Sigmoid colon (tissue), 7 donors: ENCODE measurements around the gene MRPL28. TPM values are rescaled to one million over a fixed set of nuclear protein-coding genes. Genes with fewer than 3 reads are reported as not detected.
"Not testable (repeated sequence)": the region's sequence is repeated elsewhere in the genome, so short reads cannot be mapped to it uniquely, and the experiment has no call there.

Source experiments
- DNase-seq: peaks from one replicate; pipeline ENCODE4 v3.0.0-alpha.2; 2019
- H3K27ac ChIP-seq, 4 donors: fragments of 200-600 bp; sonication (generic); one replicate each; pipeline ENCODE4 v1.5.1; 2016 to 2019; ENCODE audit warnings: mild to moderate bottlenecking in 1 of 4
- H3K27me3 ChIP-seq, 3 donors: fragments of 200-600 bp; sonication (generic); one replicate each; pipeline ENCODE4 v1.5.1; 2019; ENCODE audit warnings: mild to moderate bottlenecking in 1 of 3
- H3K36me3 ChIP-seq, 4 donors: fragments of 200-600 bp; sonication (generic); one replicate each; pipeline ENCODE4 v1.5.1; 2016 to 2019
- H3K4me1 ChIP-seq, 4 donors: fragments of 200-600 bp; sonication (generic); one replicate each; pipeline ENCODE4 v1.5.1; 2017 to 2019
- H3K4me3 ChIP-seq, 4 donors: fragments of 200-600 bp; sonication (generic); one replicate each; pipeline ENCODE4 v1.5.1; 2017 to 2019; ENCODE audit warnings: mild to moderate bottlenecking in 2 of 4, moderate library complexity in 1 of 4
- H3K9me3 ChIP-seq, 4 donors: fragments of 200-600 bp in 3 of 4; sonication (generic) in 3 of 4; one replicate each; pipeline versions ENCODE4 v1.5.1 to v1.6.1; 2013 to 2019
- CTCF ChIP-seq, 4 experiments: fragments of 450-650 bp in 3 of 4; fragments of 200-600 bp in 1 of 4; IDR thresholded peaks; one replicate each; pipeline ENCODE4 v1.5.1; 2016 to 2019; ENCODE audit warnings: antibody characterized with exemption in 4 of 4, mild to moderate bottlenecking in 3 of 4, moderate library complexity in 2 of 4
- EP300 ChIP-seq, 4 donors: sonication (generic); formaldehyde crosslinking; IDR thresholded peaks; one replicate each; pipeline ENCODE4 v1.6.1; 2017; ENCODE audit warnings: antibody characterized with exemption in 4 of 4
- POLR2A ChIP-seq, 2 donors: fragments of 450-650 bp; IDR thresholded peaks; one replicate each; pipeline ENCODE4 v1.6.1; 2016; ENCODE audit warnings: antibody characterized with exemption in 2 of 2, mild to moderate bottlenecking in 2 of 2, moderate library complexity in 2 of 2
- POLR2AphosphoS5 ChIP-seq, 4 donors: sonication (generic); formaldehyde crosslinking; IDR thresholded peaks; one replicate each; pipeline ENCODE4 v1.6.1; 2017; ENCODE audit warnings: antibody characterized with exemption in 4 of 4
- WGBS, 2 donors: extraction: QIAGEN DNeasy Blood & Tissue Kit; methylation state at CpG; one replicate each; pipeline ENCODE4 v1.1.7; 2013; 5-methylcytosine and 5-hydroxymethylcytosine counted together
- intact Hi-C: fragments of 100-400 bp; cut with DNase I; formaldehyde crosslinking; loops from one replicate; pipeline ENCODE4 v1.15.1; 2023
- polyA plus RNA-seq, 3 donors: library from polyadenylated mRNA; stranded (reverse); fragments of 200-250 nt; gene quantifications; one replicate each; pipeline ENCODE4 v1.2.3, GENCODE V29; 2013
- total RNA-seq, 4 donors: library from RNA; depleted of rRNA; stranded (reverse); fragments of >200 nt; gene quantifications; one replicate each; pipeline ENCODE4 v1.1.0, GENCODE V29; 2016
- donor health status: healthy with polysubstance abuse.
- donor health status: Bipolar disorder and iron deficiency.
- donor health status: healthy.

MRPL28 gene
- total and polyA plus RNA-seq, 7 donors = 49.6 to 95.9 (median 74.5) TPM

DNA sequence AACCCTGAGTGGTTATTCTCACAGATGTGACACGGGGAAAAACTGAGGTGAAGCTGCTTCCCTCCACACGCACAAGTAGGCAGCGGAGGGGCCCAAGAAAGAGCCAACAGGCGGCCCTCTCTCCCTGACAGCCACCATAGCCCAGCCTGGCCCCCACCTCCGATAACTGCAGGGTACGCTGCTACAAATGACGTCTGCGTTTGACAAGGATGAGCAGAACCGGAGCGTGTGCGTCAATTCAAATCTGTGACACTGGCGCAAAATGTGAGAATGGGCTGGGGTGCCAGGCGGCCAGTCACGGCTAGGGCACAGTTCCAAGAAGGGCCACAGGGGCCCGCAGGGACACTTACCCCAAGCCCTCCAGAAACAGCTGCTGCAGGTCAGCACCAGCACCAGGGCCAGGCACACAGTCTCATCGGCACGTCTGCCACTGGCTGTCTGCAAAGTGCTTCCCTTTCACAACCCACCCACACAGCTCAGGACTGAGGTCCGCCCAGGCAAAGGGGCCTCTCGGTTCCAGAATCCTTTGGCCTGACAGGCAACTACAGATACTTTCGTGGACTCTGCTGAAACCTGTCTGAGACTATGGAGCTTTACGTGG, 32.3 kb downstream of the MRPL28 start:
- no peak overlapping the region for H3K27ac ChIP-seq
- WGBS, 2 donors = 83 to 87% methylated on average over 21 of the region's 21 CpGs
- peaks cover 0 to 7% (median 0%) of the 10 kb centered on the region in 4 donors for H3K4me1 ChIP-seq
- no peaks in the 10 kb centered on the region for H3K9me3 ChIP-seq
- TF ChIP-seq EP300 (IDR thresholded peaks at IDR 0.05) (no peak), POLR2AphosphoS5 (IDR thresholded peaks at IDR 0.05) (no peak), POLR2A (IDR thresholded peaks at IDR 0.05) (no peak), CTCF (IDR thresholded peaks at IDR 0.05) (no peak)
- no peak for DNase-seq
- H3K27me3 ChIP-seq = no peaks in the 10 kb centered on the region
- H3K36me3 ChIP-seq = peaks cover 0 to 4% (median 0%) of the 10 kb centered on the region in 4 donors
- intact Hi-C loops = no loop called here
- no peak overlapping the region for H3K4me3 ChIP-seq

DNA sequence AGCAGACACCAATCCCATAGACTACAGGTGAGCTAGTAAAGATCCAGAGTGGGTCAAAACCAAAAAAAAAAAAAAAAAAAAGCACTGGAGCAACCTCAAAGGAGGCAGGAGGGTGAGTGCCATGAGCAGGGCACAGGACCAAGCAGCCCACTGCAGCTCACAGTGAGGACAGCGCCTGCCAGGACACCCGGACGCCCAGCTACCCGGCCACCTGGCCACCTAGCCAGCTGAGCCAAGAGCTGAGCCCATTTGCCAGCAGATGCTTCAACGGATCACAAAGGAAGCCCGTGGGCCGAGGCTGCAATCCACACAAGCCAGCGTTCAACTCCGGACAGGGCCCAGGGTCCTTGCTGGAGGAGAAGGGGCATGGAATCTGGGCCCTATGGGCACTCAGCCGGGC, 32.9 kb downstream of the MRPL28 start:
- no peak for TF ChIP-seq POLR2A (IDR thresholded peaks at IDR 0.05)
- TF ChIP-seq CTCF (IDR thresholded peaks at IDR 0.05) = no peak
- no peak for TF ChIP-seq POLR2AphosphoS5 (IDR thresholded peaks at IDR 0.05)
- TF ChIP-seq EP300 (IDR thresholded peaks at IDR 0.05) = no peak
- H3K36me3 ChIP-seq = peaks cover 0 to 4% (median 0%) of the 10 kb centered on the region in 4 donors
- H3K27ac ChIP-seq = no peak overlapping the region
- no peak for DNase-seq
- intact Hi-C loops = no loop called here
- H3K9me3 ChIP-seq = no peaks in the 10 kb centered on the region
- 70 to 88% methylated on average over 10 of the region's 10 CpGs for WGBS, 2 donors
- H3K27me3 ChIP-seq = no peaks in the 10 kb centered on the region
- H3K4me1 ChIP-seq = peaks cover 0 to 7% (median 0%) of the 10 kb centered on the region in 4 donors
- H3K4me3 ChIP-seq = no peak overlapping the region

- 80 to 92% methylated on average over 11 of the region's 11 CpGs for WGBS, 2 donors
- Histone ChIP-seq H3K4me1 (peaks cover 0 to 7% (median 3%) of the 10 kb centered on the region in 4 donors), H3K27ac (no peak overlapping the region), H3K27me3 (no peaks in the 10 kb centered on the region), H3K36me3 (peaks cover 0 to 2% (median 0%) of the 10 kb centered on the region in 4 donors), H3K9me3 (no peaks in the 10 kb centered on the region), H3K4me3 (no peak overlapping the region)
- TF ChIP-seq CTCF (IDR thresholded peaks at IDR 0.05) = no peak
- no peak for TF ChIP-seq POLR2A (IDR thresholded peaks at IDR 0.05)
- no peak for TF ChIP-seq EP300 (IDR thresholded peaks at IDR 0.05)
- no peak for TF ChIP-seq POLR2AphosphoS5 (IDR thresholded peaks at IDR 0.05)
- intact Hi-C loops = no loop called here
- no peak for DNase-seq
Measured at GRCh38 chr16:336269-336668, 34.1 kb downstream of the MRPL28 start.

DNA sequence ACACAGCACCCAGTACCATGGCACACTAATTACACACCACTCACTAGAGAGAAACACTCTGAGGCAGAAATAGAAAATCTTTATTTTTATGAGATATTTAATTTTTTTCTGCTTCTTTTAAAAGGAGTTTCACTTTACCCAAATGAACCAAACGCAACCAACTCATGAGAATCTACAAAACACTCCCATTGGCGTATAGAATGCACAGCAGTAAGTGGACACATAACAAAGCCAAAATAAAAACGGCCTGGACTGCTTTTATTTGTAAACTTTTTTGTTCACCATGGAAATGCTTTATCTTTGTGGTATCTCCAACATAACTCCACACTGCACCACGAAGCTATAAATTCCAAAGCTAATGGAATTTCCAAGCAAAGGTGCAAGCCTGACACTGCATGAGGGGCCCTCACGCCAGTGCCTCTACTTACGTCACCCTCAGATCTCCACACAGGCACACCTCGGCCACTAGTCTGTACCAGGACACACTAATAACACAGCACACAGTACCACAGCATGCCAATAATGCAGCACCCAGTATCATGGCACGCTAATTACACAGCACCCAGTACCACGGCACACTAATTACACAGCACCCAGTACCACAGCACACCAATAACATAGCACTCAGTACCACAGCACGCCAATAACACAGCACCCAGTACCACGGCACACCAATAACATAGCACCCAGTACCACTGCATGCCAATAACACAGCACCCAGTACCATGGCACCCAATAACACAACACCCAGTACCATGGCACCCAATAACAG, 35.3 kb downstream of the MRPL28 start:
- peaks cover 0 to 12% (median 4%) of the 10 kb centered on the region in 4 donors for H3K4me1 ChIP-seq
- H3K9me3 ChIP-seq, intact Hi-C loops, H3K4me3 ChIP-seq, H3K27ac ChIP-seq, H3K36me3 ChIP-seq, DNase-seq, H3K27me3 ChIP-seq: not testable (repeated sequence)
- 84 to 90% methylated on average over 11 of the region's 11 CpGs for WGBS, 2 donors

GRCh38 chr16:334164-334832, 36.0 kb downstream of the MRPL28 start:
- H3K36me3 ChIP-seq, H3K27ac ChIP-seq, H3K27me3 ChIP-seq, H3K4me3 ChIP-seq, intact Hi-C loops, DNase-seq, H3K9me3 ChIP-seq: not testable (repeated sequence)
- WGBS, 2 donors = 97% methylated on average over 5 of the region's 5 CpGs
- H3K4me1 ChIP-seq = peaks cover 0 to 12% (median 4%) of the 10 kb centered on the region in 4 donors
